ENCODE measurements around the gene OR1F1.

The OR1F1 gene

DNA sequence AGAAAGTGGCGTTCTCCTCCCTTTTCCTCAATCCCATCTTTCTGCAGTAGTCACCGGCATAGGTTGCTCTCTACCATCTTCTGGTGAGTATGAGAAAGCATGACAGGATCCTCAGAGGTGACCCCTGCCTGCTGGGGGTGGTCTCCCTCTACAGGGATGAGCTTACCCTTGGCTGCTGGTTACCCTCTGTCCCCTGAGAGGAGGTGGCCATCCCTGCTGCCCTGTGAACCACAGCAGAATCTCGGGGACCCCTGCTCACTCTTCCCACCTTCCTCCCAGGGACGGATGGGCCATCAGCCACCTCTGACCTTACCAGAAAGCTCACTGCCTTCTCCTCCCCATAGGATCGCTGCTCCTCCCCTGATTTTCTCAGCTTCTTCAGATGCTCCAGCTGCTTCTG, 60.6 kb downstream of the OR1F1 start:
- DNase-seq (ENCODE audit: low read depth, low spot score): no peak

DNA sequence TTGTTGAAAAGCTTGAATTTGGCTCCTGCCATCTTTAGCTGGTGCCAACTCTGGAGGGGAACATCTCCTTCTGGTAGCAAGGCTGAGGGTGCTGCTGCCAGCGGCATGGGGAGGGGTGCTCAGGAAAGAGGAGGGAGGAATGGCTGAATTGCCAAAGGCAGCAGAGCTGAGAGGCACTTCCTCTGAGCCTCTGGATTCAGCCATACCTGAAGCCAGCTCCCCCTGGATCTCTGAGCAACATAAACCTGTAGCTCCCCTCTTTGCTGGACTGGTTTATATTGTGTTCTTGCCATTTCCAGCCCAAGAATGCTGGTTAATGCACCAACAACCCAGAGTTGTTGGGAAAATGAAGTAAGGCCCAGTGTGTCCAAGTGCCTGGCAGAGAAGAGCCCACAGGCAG, 61.0 kb downstream of the OR1F1 start:
- DNase-seq (ENCODE audit: low read depth, low spot score): no peak

DNA sequence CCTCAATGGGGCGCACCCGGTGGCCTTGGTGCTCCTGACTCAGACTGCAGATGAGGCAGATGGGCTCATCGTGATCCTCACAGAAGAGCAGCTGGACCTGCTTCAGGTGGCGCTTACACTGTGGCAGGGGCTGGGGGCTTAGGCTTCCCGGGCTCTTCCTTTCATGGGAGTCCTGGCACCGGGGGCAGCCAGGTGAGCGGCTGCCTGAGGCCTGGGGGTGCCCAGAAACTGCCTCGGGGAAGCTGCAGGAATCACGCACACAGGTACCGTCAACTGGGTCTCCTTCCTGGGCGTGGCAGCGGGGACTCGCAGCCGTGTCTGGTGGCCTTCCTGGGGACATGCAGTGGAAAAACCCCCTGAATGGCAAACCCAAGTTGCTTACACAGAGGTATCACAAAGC, 61.4 kb downstream of the OR1F1 start:
- no peak for DNase-seq (ENCODE audit: low read depth, low spot score)

DNA sequence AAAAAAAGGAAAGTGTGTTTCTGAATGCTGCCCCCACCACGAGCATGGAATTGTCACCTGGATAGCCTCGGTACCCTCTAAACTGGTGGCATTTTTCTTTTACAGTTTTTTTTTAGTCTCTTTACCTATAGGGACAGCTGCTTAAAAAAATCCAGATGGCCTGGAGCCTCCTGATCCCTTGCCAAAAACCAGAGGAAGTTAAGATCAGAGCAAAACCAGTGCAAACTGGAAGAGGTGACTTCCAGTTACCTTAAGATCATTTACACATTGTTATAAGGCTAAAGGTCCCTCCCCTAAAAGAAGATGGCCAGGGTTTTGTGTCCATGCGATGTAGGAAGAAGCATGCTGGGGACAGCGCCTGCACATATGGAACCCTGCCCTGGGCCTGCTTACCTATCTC, 65.0 kb downstream of the OR1F1 start:
- DNase-seq (ENCODE audit: low read depth, low spot score): no peak

DNA sequence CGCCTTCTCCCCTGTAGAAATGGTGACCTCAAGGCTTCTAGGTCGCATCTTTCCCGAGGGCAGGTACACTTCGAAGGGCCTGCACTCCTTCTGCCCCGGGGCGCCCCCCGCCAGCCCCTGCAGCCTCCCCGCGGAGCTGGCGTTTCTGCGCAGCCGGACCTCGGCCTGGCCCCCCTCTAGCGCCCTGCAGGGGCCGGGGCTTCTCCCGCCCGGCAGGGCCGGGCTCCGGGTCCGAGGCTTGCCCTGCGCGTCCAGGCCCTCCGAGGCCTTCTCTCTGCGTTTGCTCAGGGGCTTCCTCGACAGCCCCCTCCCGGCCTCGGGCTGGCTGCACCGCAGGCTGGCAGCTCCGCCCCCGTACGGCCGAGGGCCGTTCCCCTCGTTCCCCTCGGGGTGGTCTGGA, 66.3 kb downstream of the OR1F1 start:
- DNase-seq (ENCODE audit: low read depth, low spot score): no peak
